Activated T-helper 2 cell treated with anti-CD3 and anti-CD28 coated beads, Interferon-gamma antibody, Interleukin-2, Interleukin-4, amounts not matched to agents 10 μg/mL and 5 μg/mL and 100 μg/mL, durations not matched to agents 14 hours and 24 hours and 36 hours (primary cell): ENCODE data around the gene POU6F2. TPM values are rescaled to one million over a fixed set of nuclear protein-coding genes. Genes with fewer than 3 reads are reported as not detected.

Experiments used
- DNase-seq: peaks from one replicate; pipeline ENCODE4 v3.0.0; 2021; ENCODE audit warnings: low spot score
- H3K27ac Mint-ChIP-seq: one replicate; pipeline ENCODE4 v1.8.0; 2021; ENCODE audit warnings: mixed read lengths
- H3K27me3 Mint-ChIP-seq: one replicate; pipeline ENCODE4 v1.8.0; 2021; ENCODE audit warnings: low read depth, mixed read lengths
- H3K36me3 Mint-ChIP-seq: one replicate; pipeline ENCODE4 v1.8.0; 2021; ENCODE audit warnings: low read depth, mixed read lengths
- H3K4me1 Mint-ChIP-seq: one replicate; pipeline ENCODE4 v1.8.0; 2021; ENCODE audit warnings: low read depth, mixed read lengths
- H3K4me3 Mint-ChIP-seq: one replicate; pipeline ENCODE4 v1.8.0; 2021; ENCODE audit warnings: low read depth, mild to moderate bottlenecking, moderate library complexity, mixed read lengths
- H3K9me3 Mint-ChIP-seq: one replicate; pipeline ENCODE4 v1.8.0; 2021; ENCODE audit warnings: mixed read lengths
- intact Hi-C: fragments of 100-400 bp; cut with micrococcal nuclease; formaldehyde crosslinking; loops from one replicate; pipeline ENCODE4 v1.15.1; 2023
- total RNA-seq: library from RNA; stranded (reverse); gene quantifications from 2 replicates; pipeline ENCODE4 v1.2.3, GENCODE V29; 2022

POU6F2 gene
- total RNA-seq, 1 donor from 2014 or later = 0.27 TPM

DNA sequence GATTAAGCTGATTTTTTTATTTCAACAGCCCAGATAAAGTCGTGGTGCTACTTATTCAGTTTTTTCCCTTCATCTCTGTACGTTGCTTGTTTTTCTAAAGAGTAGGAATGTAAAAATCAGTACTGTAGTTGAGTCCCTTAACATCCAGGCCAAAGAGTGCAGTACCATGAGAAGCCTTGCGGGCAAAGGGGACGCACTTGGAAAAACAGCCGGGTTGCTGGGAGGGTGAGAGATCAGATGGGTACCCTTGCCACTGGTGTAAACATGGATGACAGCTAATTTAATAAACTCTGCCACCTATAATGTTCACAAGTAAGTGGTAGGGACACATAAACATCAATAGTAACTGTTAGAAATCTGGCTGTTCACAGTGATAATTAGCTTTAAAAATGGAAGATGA, 175.9 kb downstream of the POU6F2 start:
- no peaks in the 10 kb centered on the region for H3K9me3 Mint-ChIP-seq
- intact Hi-C loops = no loop called here
- no peak overlapping the region for H3K27ac Mint-ChIP-seq
- no peak overlapping the region for H3K4me3 Mint-ChIP-seq
- no peaks in the 10 kb centered on the region for H3K27me3 Mint-ChIP-seq
- H3K4me1 Mint-ChIP-seq = no peaks in the 10 kb centered on the region
- H3K36me3 Mint-ChIP-seq = no peaks in the 10 kb centered on the region
- DNase-seq = no peak

DNA sequence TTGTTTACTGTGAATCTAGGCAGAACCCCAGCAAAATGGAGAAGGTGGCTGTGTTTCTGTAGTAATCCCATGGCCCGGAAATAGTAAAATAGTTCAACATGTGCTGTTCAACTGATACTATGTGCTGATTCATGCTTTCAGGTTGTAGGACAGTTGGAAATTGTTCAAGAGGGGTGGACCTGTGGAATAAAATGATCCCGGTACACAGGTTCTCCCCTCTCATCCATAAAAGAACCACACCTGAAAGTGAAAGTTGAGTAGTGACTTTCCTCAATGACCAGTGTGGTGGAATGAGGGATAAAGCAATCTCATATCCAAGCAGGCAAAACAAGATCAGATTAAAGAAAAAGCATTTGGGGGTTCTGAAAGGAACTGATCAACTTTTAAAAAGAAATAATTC, 177.1 kb downstream of the POU6F2 start:
- Mint-ChIP-seq H3K27ac (no peak overlapping the region), H3K27me3 (no peaks in the 10 kb centered on the region), H3K36me3 (no peaks in the 10 kb centered on the region), H3K4me1 (no peaks in the 10 kb centered on the region), H3K9me3 (no peaks in the 10 kb centered on the region), H3K4me3 (no peak overlapping the region)
- intact Hi-C loops = no loop called here
- DNase-seq = no peak

DNA sequence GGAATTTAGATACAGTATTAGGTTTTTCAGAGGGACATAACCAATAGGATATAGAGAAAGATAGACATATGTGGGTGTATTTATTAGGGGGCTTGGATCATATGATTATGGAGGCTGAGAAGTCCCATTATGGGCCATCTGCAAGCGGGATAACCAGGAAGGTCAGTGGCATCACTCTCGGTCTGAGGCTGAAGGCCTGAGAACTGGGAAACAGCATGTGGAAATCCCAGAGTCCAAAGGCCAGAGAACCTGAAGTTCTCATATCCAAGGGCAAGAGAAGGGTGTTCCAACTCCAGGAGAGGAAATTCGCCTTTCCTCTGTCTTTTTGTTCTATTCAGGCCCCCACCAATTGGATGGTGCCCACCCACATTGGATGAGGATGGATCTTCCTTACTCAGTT, 180.7 kb downstream of the POU6F2 start:
- Mint-ChIP-seq H3K4me1 (no peaks in the 10 kb centered on the region), H3K27me3 (no peaks in the 10 kb centered on the region), H3K4me3 (no peak overlapping the region), H3K27ac (no peak overlapping the region), H3K36me3 (no peaks in the 10 kb centered on the region), H3K9me3 (no peaks in the 10 kb centered on the region)
- intact Hi-C loops = no loop called here
- no peak for DNase-seq

DNA sequence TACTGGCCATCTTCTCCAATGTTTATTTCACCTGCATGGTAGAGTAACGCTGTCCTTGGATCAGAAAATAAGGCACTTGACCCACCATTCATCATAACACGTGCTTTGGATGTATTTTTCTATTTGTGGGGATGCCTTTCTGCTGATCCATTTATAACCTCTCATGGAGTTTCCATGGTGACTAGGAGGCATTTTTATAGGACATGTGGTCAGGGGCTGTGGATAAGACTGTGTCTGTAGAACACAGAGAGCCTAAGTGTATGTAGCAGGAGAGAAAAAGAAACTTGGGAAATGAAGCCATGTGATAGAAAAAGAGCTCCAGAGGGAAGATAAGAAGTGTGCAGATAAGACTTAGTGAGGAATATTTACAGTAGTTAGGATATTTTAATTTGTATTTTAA, 184.2 kb downstream of the POU6F2 start:
- no peaks in the 10 kb centered on the region for H3K27me3 Mint-ChIP-seq
- no peaks in the 10 kb centered on the region for H3K36me3 Mint-ChIP-seq
- no peaks in the 10 kb centered on the region for H3K9me3 Mint-ChIP-seq
- H3K4me3 Mint-ChIP-seq = no peak overlapping the region
- intact Hi-C loops = no loop called here
- no peaks in the 10 kb centered on the region for H3K4me1 Mint-ChIP-seq
- H3K27ac Mint-ChIP-seq = no peak overlapping the region
- no peak for DNase-seq

DNA sequence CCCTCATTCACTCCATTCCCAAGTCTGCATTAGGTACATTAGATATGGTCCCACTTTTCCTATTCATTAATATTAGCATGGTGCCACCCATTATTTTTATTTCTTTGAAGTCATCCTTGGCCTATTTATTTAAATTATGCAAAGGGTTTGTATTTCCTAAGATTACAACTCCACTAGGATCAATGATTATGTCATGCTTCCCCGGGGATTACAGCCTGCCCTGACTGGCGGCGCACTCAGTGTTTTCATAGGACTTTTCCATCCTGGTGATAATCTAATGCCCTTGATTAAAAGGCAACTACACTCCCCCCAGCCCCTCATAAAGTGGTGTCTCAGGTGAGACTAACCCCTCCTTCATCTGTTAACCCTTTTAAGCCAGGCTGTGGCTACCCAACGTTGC, 187.2 kb downstream of the POU6F2 start:
- no peak overlapping the region for H3K4me3 Mint-ChIP-seq
- no peaks in the 10 kb centered on the region for H3K4me1 Mint-ChIP-seq
- intact Hi-C loops = no loop called here
- no peaks in the 10 kb centered on the region for H3K9me3 Mint-ChIP-seq
- H3K27ac Mint-ChIP-seq = no peak overlapping the region
- DNase-seq = no peak
- H3K36me3 Mint-ChIP-seq = no peaks in the 10 kb centered on the region
- no peaks in the 10 kb centered on the region for H3K27me3 Mint-ChIP-seq

DNA sequence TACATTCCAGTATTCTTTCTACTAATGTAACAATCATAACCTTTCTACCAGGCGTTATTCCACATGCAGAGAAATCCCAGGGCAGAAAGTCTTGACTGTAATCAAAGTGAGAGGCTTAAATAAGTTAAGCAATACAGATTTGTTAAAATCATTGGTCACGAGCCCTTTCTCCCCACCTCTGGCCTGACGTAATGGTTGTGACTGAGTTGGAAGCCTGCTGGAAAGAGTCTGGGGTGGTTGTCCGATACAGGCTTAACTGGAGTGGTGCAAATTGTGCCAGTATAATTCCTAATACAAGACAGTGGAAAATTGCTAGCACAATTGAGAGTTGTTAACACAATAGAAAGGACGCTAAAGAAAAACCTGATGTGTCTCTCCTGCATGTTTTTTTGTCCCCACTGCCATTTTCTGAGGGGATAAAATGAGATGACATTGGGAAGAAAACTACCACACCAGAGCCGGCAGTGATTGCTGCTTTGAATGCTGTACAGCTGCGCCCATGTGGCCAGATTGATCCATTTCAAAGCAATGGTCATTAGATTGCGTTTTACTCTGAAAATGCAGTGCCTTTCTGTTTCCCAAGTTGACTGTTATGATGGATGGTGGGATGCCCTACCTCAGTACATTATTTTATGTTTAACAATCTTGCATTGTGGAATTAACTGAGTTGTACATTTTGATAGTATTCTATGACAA, 190.8 kb downstream of the POU6F2 start:
- H3K9me3 Mint-ChIP-seq = no peaks in the 10 kb centered on the region
- no peak for DNase-seq
- no peak overlapping the region for H3K4me3 Mint-ChIP-seq
- no peaks in the 10 kb centered on the region for H3K4me1 Mint-ChIP-seq
- H3K27ac Mint-ChIP-seq = no peak overlapping the region
- H3K36me3 Mint-ChIP-seq = no peaks in the 10 kb centered on the region
- intact Hi-C loops = no loop called here
- H3K27me3 Mint-ChIP-seq = no peaks in the 10 kb centered on the region

DNA sequence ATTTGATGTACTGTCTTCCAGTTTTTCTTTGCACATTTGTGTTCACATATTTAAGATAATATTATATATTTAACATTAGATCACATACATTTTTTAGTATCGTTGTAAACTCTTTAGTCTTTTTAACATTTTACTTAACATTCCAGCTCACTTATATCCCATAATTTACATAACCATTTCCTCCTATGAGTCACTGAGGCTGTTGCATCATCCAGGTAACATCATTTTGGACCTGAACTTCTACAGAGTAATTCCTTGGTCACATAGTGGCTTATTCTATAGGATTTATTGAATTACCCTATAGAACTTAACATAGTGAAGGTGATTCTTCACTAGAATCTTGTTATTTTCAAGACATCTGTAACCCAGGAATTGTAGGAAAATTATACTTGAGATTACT, 194.4 kb downstream of the POU6F2 start:
- Mint-ChIP-seq H3K4me1 (no peaks in the 10 kb centered on the region), H3K4me3 (no peak overlapping the region), H3K9me3 (no peaks in the 10 kb centered on the region), H3K27ac (no peak overlapping the region), H3K36me3 (no peaks in the 10 kb centered on the region), H3K27me3 (no peaks in the 10 kb centered on the region)
- no peak for DNase-seq
- intact Hi-C loops = no loop called here

DNA sequence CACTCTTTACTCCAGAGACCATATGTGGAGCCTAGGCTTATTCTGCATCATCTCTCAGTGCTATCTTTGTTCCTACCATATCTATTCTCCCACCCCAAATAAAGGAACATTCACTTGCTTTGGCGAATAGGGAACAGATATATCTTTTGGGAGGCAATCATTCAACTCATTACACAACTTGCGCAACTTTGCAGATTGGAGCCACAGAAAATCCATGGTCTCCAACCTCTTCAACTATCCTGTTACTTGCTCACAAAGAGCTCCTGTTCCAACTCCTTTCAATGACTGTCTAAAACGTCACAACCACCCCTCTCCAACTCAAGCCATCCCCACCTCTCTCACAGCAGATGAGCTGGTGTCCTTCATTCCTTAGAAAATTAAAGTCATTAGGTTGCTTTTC, 203.7 kb downstream of the POU6F2 start:
- intact Hi-C loops = no loop called here
- no peaks in the 10 kb centered on the region for H3K36me3 Mint-ChIP-seq

DNA sequence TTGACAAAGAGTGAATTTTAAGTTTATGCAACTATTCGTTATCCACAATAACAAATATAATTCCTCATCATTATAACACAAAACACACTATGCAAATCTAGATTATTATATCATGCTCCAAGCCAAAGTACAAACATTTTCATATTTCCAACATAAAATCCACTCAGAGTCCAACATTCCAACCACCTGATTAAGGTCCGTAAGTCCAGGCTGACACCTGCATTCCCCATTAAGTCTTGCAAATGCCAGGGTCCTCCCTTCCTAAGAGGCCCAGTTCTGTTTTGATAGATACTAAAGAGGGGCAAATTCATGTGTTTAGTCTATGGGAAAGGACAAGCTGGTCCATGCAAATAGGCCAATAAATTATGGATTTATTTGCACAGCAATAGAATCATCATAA, 206.1 kb downstream of the POU6F2 start:
- intact Hi-C loops = no loop called here
- Mint-ChIP-seq H3K4me3 (no peak overlapping the region), H3K36me3 (no peaks in the 10 kb centered on the region), H3K27ac (no peak overlapping the region), H3K9me3 (no peaks in the 10 kb centered on the region), H3K27me3 (no peaks in the 10 kb centered on the region), H3K4me1 (no peaks in the 10 kb centered on the region)
- no peak for DNase-seq

More for the DNA sequence above, 203.7 kb downstream of the POU6F2 start:
- Mint-ChIP-seq H3K4me1 (no peaks in the 10 kb centered on the region), H3K27ac (no peak overlapping the region), H3K9me3 (no peaks in the 10 kb centered on the region), H3K4me3 (no peak overlapping the region), H3K27me3 (no peaks in the 10 kb centered on the region)
- no peak for DNase-seq

DNA sequence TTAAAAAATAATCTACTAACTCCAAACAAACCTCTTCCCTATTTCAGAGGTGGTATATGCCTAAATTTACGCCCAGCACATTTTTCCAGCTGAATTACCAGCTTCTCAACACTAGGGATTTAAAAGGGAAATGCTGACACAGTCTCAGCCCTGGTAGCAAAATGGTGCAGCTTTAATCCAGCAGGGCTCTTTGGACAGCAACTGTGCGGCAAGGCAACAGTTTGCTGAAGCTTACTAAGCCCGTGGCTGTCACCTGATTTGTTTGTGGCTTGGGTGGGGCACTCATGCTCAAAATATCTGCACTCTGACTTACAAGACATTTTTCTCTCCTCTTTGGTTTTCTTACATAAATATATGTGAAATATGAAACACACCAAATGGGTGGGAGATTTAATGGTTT, 206.7 kb downstream of the POU6F2 start:
- Mint-ChIP-seq H3K36me3 (no peaks in the 10 kb centered on the region), H3K4me1 (no peaks in the 10 kb centered on the region), H3K4me3 (no peak overlapping the region), H3K27ac (no peak overlapping the region), H3K9me3 (no peaks in the 10 kb centered on the region), H3K27me3 (no peaks in the 10 kb centered on the region)
- DNase-seq = no peak
- intact Hi-C loops = no loop called here

DNA sequence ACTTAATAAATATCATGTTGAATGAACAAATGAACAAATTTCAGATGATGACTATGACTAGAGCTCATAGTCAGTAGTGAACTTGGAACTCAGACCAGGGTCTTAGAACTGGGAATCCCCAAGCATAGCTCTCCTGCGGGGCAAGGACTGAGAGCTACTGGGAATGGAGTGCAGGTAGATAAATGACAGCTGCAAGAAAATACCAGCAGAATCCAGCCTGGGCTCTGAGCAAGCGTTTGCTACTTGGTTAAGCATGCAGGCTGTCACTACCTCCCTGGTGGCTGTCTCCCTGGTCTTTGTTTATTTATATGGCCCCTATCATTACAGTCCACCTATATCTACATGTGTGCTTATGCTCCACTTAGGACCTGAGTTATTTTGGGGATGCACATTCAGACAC, 208.4 kb downstream of the POU6F2 start:
- Mint-ChIP-seq H3K27ac (no peak overlapping the region), H3K4me3 (no peak overlapping the region), H3K4me1 (no peaks in the 10 kb centered on the region), H3K9me3 (no peaks in the 10 kb centered on the region), H3K27me3 (no peaks in the 10 kb centered on the region), H3K36me3 (no peaks in the 10 kb centered on the region)
- DNase-seq = no peak
- intact Hi-C loops = no loop called here

DNA sequence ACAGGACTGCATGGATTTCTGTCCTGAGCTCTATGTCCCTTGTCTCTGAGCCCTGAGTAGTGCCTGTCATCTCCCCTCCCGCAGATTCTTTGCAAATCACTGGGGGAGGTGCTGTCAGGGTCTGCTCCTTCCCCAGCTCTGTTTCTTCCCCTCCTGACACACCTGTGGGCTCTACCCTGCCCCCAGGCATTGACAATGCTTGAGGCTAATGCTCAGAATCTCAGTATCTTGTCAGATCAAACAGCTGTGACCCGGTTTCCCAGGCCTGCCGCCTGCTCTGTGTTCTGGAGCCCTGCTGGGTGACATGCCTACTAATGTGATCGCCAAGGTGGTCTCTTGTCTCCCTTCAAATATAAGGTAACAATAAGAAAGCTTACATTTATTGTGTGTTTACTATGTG, 209.0 kb downstream of the POU6F2 start:
- no peak for DNase-seq
- no peaks in the 10 kb centered on the region for H3K4me1 Mint-ChIP-seq

DNA sequence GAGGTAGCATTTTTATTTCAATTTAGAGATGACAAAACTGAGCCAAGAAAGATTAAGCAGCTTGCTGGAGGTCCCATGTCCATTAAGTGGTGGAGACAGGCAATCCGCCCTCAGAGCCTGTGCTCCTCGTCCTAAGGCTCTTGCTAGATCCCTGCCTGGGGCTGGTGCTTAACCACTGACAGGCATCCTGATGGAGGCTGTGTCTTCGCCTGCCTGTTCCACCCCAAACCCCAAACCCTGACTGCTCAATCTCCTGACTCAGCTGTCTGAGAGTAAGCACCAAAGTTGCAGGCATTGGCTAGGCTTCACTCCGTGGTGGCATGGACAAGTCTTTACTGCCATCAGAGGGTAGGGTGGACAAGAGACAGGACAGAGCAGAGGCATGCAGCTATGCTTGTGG, 209.4 kb downstream of the POU6F2 start:
- no peaks in the 10 kb centered on the region for H3K36me3 Mint-ChIP-seq
- intact Hi-C loops = no loop called here
- no peak for DNase-seq
- no peak overlapping the region for H3K27ac Mint-ChIP-seq
- H3K4me1 Mint-ChIP-seq = no peaks in the 10 kb centered on the region
- H3K4me3 Mint-ChIP-seq = no peak overlapping the region
- no peaks in the 10 kb centered on the region for H3K9me3 Mint-ChIP-seq
- H3K27me3 Mint-ChIP-seq = no peaks in the 10 kb centered on the region

More for the DNA sequence above, 209.0 kb downstream of the POU6F2 start:
- Mint-ChIP-seq H3K27me3 (no peaks in the 10 kb centered on the region), H3K36me3 (no peaks in the 10 kb centered on the region), H3K9me3 (no peaks in the 10 kb centered on the region), H3K27ac (no peak overlapping the region), H3K4me3 (no peak overlapping the region)
- intact Hi-C loops = no loop called here

DNA sequence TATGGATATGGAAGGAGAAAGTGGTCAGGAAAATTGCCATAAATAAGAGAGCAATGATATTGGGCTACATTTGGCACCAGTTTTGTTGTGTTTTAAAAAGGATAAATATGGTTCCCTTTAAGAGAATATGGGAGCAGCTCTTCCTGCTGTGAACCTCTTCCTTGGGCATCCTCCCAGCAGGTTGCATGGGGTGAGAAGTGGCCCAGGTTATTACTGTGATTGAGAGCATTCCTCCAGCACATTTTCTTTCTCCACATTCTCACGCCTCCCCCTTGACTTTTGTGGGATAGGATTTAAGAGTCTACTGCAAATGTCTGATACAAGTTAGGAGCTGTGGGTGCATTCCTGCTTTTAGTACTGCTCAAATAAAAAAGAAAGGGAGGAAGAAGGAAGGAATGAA, 214.8 kb downstream of the POU6F2 start:
- DNase-seq = no peak
- H3K4me3 Mint-ChIP-seq = no peak overlapping the region
- intact Hi-C loops = no loop called here
- H3K36me3 Mint-ChIP-seq = no peaks in the 10 kb centered on the region
- no peaks in the 10 kb centered on the region for H3K27me3 Mint-ChIP-seq
- H3K4me1 Mint-ChIP-seq = no peaks in the 10 kb centered on the region
- H3K9me3 Mint-ChIP-seq = no peaks in the 10 kb centered on the region
- no peak overlapping the region for H3K27ac Mint-ChIP-seq
